ENCODE data around the gene ADCK1.
"Not testable (repeated sequence)": the region's sequence is repeated elsewhere in the genome, so short reads cannot be mapped to it uniquely, and the experiment has no call there.

The ADCK1 gene, protein sequence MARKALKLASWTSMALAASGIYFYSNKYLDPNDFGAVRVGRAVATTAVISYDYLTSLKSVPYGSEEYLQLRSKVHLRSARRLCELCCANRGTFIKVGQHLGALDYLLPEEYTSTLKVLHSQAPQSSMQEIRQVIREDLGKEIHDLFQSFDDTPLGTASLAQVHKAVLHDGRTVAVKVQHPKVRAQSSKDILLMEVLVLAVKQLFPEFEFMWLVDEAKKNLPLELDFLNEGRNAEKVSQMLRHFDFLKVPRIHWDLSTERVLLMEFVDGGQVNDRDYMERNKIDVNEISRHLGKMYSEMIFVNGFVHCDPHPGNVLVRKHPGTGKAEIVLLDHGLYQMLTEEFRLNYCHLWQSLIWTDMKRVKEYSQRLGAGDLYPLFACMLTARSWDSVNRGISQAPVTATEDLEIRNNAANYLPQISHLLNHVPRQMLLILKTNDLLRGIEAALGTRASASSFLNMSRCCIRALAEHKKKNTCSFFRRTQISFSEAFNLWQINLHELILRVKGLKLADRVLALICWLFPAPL

GRCh38 chr14:77799863-77800730 lies at the start of gene ADCK1:
Gene ADCK1 (plus strand): TSS chr14:77800109. CDS start chr14:77818979, 18,870 bp downstream.
- peak; percentile 80 for DNase-seq

GRCh38 chr14:77752266-77752665 lies 47.6 kb upstream of the ADCK1 start:
- no peak for DNase-seq

DNA sequence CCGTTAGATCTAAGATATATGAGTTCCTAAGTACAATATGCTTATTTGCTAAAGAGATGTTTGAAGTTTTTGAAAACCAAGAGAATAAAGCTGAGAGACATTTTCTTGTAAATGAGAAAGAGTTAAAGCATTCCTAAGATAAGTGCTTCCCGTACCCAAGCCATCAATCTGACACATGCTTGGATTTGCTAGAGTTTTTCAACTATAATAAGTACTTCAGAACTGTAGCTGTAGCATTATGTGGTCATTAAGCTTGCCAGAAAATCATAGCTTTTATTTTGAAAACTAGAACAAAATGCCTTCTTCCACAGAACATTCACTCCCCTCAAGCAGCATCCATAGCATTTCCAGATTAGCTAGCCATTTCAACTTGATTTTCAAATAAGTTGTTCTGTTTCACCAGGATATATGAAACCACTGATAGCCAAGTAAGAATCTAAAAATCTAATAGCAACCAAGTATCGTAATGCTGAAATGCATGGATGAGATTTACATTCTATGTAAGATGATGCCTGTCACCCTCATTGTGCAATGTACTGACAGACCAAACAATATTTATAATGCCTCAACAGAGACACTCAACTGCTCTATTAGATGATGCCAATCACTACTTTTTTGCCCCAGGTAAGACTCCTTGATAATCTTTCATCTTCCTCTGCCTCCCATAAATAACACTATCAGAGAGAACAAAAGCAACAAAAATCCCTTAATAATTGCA lies 47.0 kb upstream of the ADCK1 start:
- no peak for DNase-seq

GRCh38 chr14:77760381-77761204 lies 39.3 kb upstream of the ADCK1 start, which contains the start of gene SNW1:
Gene SNW1 (minus strand): TSS chr14:77761156. CDS start chr14:77761127, 29 bp downstream.
- peak; percentile 89 for DNase-seq

GRCh38 chr14:77761205-77761931 lies 38.5 kb upstream of the ADCK1 start:
- no peak for DNase-seq

DNA sequence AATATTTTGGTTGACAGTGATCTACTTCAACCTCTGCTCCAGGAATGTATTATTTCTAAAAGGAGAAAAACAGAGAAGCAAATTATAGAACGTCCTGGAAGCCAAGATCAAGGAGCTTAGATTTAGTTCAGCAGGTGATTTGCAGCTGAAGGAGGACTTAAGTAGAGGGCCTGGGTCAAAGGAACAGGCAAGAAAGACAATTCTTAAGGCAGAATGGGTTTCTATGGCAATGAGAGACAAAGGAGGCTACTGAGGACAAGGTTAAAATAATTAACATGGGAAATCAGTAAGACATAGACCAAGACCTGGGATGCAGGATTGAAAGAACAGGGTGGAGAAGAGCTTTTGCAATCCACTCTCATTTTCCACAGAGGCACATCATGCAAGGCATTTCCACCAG lies 36.6 kb upstream of the ADCK1 start:
- no peak for DNase-seq

DNA sequence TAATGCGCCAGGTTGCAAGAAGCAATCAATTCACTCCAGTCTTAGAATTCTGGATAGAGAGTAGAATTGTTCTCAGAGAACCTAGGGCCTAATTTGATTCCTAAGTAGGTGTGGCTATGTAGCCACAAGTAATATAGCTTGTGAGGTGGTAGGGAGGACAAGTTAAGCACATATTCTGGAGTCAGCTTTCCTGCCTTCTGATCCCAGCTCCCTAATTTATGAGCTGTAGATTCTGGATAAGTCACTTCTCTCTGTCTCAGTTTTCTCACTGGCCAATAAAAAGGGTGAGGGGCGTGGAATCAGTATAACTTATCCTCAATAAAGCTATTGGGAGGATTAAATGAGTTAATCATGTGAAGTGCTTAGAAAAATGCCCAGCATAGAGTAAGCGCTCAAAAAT lies 35.9 kb upstream of the ADCK1 start:
- no peak for DNase-seq

- DNase-seq, result not testable (repeated sequence)
Observed at GRCh38 chr14:77768442-77769069, 31.4 kb upstream of the ADCK1 start.

DNA sequence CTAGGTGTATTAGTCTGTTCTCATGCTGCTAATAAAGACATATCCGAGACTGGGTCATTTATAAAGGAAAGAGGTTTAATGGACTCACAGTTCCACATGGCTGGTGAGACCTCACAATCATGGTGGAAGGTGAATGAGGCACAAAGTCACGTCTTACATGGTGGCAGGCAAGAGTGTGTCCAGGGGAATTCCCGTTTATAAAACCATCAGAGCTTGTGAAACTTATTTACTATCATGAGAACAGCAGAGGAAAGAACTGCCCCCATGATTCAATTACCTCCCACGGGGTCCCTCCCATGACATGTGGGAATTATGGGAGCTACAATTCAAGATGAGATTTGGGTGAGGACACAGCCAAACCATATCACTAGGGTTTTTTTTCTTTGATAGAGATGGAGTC lies 25.9 kb upstream of the ADCK1 start:
- not testable (repeated sequence) for DNase-seq

DNA sequence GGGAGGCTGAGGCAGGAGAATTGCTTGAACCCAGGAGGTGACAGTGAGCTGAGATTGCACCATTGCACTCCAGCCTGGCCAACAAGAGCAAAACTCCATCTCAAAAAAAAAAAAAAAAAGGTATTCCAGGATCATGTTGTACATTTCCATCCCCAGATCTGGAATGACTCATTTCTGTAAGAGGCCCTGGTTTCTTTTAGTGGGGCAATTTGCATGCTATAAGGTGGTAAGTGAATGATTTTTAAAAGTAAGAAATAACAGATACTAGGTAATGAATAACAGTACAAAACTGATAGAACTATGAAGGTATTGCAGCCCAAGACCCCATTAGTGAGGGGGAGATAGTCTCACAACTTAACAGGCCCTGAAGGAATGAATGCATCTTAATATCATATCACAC lies 17.7 kb upstream of the ADCK1 start:
- no peak for DNase-seq

GRCh38 chr14:77786148-77786547 lies 13.8 kb upstream of the ADCK1 start:
- no peak for DNase-seq

DNA sequence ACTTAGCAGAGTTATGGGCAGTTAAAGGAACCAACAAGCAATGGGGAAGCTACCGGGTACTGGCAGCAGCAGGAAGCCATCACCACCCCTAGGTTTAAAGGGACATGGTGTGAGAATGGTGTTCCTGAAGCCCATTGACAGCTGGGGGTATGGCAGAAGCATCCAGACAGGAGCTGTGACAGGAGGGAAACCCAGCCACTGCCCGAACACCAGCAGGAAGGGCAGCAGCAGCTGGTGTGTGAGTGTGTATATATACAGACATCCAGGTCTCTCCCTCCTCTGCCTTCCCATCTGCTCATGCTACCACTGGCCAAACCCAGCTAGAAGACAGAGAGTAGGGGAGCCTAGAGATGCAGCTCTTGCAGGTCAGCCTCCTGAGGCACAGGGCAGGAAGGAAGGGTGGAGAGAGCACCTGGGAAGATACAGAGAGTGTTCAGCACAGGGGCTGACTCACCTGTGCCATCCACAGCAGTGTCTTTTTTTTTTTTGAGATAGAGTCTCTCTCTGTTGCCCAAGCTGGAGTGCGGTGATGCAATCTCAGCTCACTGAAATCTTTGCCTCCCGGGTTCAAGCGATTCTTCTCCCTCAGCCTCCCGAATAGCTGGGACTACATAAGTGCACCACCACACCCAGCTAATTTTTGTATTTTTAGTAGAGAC lies 9.2 kb upstream of the ADCK1 start:
- no peak for DNase-seq

- DNase-seq, result no peak
Observed at GRCh38 chr14:77791225-77791600, 8.7 kb upstream of the ADCK1 start.

DNA sequence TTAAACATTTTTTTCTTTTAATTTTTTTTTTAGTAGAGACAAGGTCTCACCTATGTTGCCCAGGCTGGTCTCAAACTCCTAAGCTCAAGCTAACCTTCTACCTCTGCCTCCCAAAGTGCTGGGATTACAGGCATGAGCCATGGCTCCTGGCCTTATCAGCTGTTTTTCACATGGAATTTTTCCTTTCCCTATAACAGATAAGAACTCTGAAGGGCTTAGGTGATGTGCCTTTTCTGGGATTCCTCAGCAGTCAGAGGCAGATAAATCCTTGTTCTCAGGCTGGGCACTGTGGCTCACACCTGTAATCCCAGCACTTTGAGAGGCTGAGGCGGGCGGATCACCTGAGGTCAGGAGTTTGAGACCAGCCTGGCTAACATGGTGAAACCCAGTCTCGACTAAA lies 6.7 kb upstream of the ADCK1 start:
- not testable (repeated sequence) for DNase-seq

- no peak for DNase-seq
Observed at GRCh38 chr14:77794357-77794756, 5.6 kb upstream of the ADCK1 start.

DNA sequence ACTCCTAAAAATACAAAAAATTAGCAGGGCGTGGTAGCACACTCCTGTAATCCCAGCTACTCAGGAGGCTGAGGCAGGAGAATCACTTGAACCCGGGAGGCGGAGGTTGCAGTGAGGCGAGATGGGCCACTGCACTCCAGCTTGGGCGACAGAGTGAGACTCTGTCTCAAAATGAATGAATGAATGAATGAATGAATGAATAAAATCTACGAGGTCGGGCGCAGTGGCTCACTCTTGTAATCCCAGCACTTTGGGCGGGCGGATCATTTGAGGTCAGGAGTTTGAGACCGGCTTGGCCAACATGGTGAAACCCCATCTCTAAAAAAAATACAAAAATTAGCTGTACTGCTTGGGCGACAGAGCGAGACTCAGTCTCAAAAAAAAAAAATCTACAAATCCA lies 453 bp upstream of the ADCK1 start:
- not testable (repeated sequence) for DNase-seq

DNA sequence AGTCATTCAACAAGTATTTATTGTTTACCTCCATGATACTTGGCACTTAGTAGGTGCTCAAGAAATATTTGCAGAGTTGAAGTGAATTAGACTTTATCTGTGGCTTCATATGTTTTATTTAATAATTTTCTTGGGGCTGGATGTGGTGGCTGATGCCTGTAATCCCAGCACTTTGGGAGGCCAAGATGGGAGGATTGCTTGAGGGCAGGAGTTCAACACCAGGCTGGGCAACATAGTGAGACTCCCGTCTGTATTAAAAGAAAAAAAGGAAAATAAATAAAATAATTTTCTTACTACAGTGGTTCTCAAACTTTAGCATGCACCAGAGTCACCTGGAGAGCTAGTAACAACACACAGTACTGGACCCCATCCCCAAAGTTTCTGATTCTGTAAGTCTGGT lies 905 bp downstream of the ADCK1 start:
- DNase-seq, result no peak

DNA sequence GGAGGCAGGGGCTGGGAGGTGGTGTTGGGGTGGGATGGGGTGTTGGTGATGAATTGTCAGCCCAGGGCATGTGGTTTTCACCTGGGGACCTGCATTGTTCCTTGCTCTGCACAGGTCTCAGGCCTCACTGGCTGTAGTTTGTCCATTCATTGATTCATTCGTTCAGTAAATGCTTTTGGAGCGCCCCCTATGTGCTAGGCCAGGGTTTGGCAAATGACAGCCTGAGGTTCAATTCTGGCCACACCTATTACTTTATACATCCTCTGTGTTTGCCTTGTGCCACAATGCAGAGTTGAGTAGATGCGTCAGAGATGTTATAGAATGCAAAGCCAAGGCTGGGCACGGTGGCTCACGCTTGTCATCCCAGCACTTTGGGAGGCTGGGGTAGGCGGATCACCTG lies 4.7 kb downstream of the ADCK1 start:
- DNase-seq, result no peak

DNA sequence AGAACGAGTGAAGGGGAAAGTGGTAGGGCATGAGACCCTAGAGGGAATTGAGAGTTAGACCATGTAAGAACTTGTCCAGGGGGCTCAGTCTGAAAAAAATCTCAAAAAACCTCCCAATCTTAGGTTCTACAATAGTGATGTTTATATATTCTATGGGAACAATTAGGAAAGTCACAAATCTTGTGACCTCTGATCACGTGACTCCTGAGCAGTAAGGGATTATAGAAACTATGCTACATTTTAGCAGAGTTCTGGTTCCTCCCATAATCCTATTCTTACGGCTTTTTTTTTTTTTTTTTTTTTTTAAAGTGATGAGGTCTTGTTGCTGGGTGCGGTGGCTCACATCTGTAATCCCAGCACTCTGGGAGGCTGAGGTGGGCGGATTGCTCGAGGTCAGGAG lies 5.8 kb downstream of the ADCK1 start:
- DNase-seq, result no peak

DNA sequence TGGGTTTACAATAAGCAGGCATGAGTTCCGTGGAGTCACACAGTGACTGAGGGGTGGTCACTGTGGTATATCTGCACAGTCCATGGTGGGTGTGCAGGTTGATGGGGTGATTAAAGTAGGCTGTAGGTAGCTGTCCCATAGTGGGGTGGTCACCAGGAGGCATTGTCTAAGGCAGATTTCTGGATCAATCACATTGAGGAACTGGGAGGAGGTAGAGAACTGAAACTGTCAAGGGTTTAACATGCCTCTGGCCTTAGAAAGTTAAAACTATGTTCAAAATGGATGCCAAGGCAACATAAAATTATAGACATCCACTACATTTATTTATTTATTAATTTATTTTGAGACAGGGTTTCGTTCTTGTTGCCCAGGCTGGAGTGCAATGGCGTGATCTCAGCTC lies 8.3 kb downstream of the ADCK1 start:
- no peak for DNase-seq

All from NK-92 treated with Interleukin-12 subunit alpha and Interleukin-12 subunit beta, amount 100 ng/mL, for 24 hours (cell line).